HG03460 (cell line): ENCODE results near the gene BIRC3.
"Not testable (repeated sequence)": the region's sequence is repeated elsewhere in the genome, so short reads cannot be mapped to it uniquely, and the experiment has no call there.

ENCODE experiments used
- ATAC-seq: cut with Tn5 transposase; IDR thresholded peaks from one replicate; pipeline ENCODE4 v1.9.1; 2021; ENCODE audit not compliant: unreplicated experiment

BIRC3 gene

GRCh38 chr11:102295045-102295444 lies 22.2 kb upstream of the BIRC3 start:
- ATAC-seq = peak; percentile 46

GRCh38 chr11:102296757-102297156 lies 20.5 kb upstream of the BIRC3 start:
- not testable (repeated sequence) for ATAC-seq

- ATAC-seq = not testable (repeated sequence)
Measured at GRCh38 chr11:102300837-102301236, 16.4 kb upstream of the BIRC3 start.

- ATAC-seq = no peak
Measured at GRCh38 chr11:102302241-102302640, 15.0 kb upstream of the BIRC3 start.

GRCh38 chr11:102304686-102305085 lies 12.6 kb upstream of the BIRC3 start:
- no peak for ATAC-seq

GRCh38 chr11:102305352-102306047 lies 11.8 kb upstream of the BIRC3 start:
- no peak for ATAC-seq

- no peak for ATAC-seq
Measured at GRCh38 chr11:102306048-102306597, 11.2 kb upstream of the BIRC3 start.

GRCh38 chr11:102306817-102307726 lies 10.2 kb upstream of the BIRC3 start:
- ATAC-seq = no peak

GRCh38 chr11:102307727-102308038 lies 9.6 kb upstream of the BIRC3 start:
- no peak for ATAC-seq

GRCh38 chr11:102309621-102310541 lies 7.4 kb upstream of the BIRC3 start:
- ATAC-seq = no peak

GRCh38 chr11:102312667-102313066 lies 4.6 kb upstream of the BIRC3 start:
- no peak for ATAC-seq

- no peak for ATAC-seq
Measured at GRCh38 chr11:102313238-102313940, 3.9 kb upstream of the BIRC3 start.

- ATAC-seq = no peak
Measured at GRCh38 chr11:102314784-102315183, 2.5 kb upstream of the BIRC3 start.

GRCh38 chr11:102316346-102316904 lies 859 bp upstream of the BIRC3 start:
- ATAC-seq = no peak

GRCh38 chr11:102317768-102318103 lies 452 bp downstream of the BIRC3 start:
- ATAC-seq = no peak

GRCh38 chr11:102318469-102318868 lies 1.2 kb downstream of the BIRC3 start:
- ATAC-seq = no peak

GRCh38 chr11:102319544-102319943 lies 2.3 kb downstream of the BIRC3 start:
- no peak for ATAC-seq

GRCh38 chr11:102320188-102320587 lies 2.9 kb downstream of the BIRC3 start:
- no peak for ATAC-seq

- no peak for ATAC-seq
Measured at GRCh38 chr11:102320679-102321078, 3.4 kb downstream of the BIRC3 start.

- ATAC-seq = no peak
Measured at GRCh38 chr11:102322560-102322959, 5.3 kb downstream of the BIRC3 start.
